Astrocyte (in vitro differentiated cells and primary cell): ENCODE measurements around the gene MTX1. TPM values are rescaled to one million over a fixed set of nuclear protein-coding genes. Genes with fewer than 3 reads are reported as not detected.

Experiments
- DNase-seq: peaks from one replicate; pipeline ENCODE4 v3.0.0-alpha.2; 2010; ENCODE audit warnings: low read depth
- FAIRE-seq: peaks from 2 replicates; lab custom pipeline; 2011; peaks lifted over from hg19 to GRCh38; lab: Jason Lieb, UNC
- H2AFZ ChIP-seq: 2 replicates; pipeline ENCODE4 v1.6.0; 2012; ENCODE audit warnings: low read depth, low read length, inconsistent platforms
- H3K27ac ChIP-seq: 2 replicates; pipeline ENCODE4 v1.5.1; 2011; ENCODE audit warnings: low read depth, low read length, inconsistent platforms
- H3K27me3 ChIP-seq: 2 replicates; pipeline ENCODE4 v1.6.0; 2011; ENCODE audit warnings: low read length, inconsistent platforms; ENCODE audit not compliant: insufficient read depth
- H3K36me3 ChIP-seq: 2 replicates; pipeline ENCODE4 v1.5.1; 2011; ENCODE audit warnings: low read length, inconsistent platforms; ENCODE audit not compliant: insufficient read depth
- H3K4me1 ChIP-seq: 2 replicates; pipeline ENCODE4 v1.5.1; 2011; ENCODE audit warnings: low read length, inconsistent platforms; ENCODE audit not compliant: insufficient read depth
- H3K4me2 ChIP-seq: 2 replicates; pipeline ENCODE4 v1.6.0; 2012; ENCODE audit warnings: low read length, inconsistent platforms
- H3K4me3 ChIP-seq: 2 replicates; pipeline ENCODE4 v1.5.1; 2011; ENCODE audit warnings: low read depth, mild to moderate bottlenecking, low read length, inconsistent platforms; ENCODE audit not compliant: insufficient read depth
- H3K79me2 ChIP-seq: 2 replicates; pipeline ENCODE4 v1.6.0; 2012; ENCODE audit warnings: mild to moderate bottlenecking, low read length, inconsistent platforms; ENCODE audit not compliant: insufficient read depth
- H3K9ac ChIP-seq: 2 replicates; pipeline ENCODE4 v1.6.0; 2012; ENCODE audit warnings: mild to moderate bottlenecking, low read length, inconsistent platforms
- H3K9me3 ChIP-seq: 2 replicates; pipeline ENCODE4 v1.5.1; 2012; ENCODE audit warnings: low read depth, mild to moderate bottlenecking, low read length, inconsistent platforms; ENCODE audit not compliant: insufficient read depth
- H4K20me1 ChIP-seq: 2 replicates; pipeline ENCODE4 v1.6.0; 2012; ENCODE audit warnings: low read length, inconsistent platforms; ENCODE audit not compliant: insufficient read depth
- H3K27ac Mint-ChIP-seq: one replicate; pipeline ENCODE4 v1.8.0; 2021; ENCODE audit warnings: mild to moderate bottlenecking, mixed read lengths; ENCODE audit not compliant: unreplicated experiment
- H3K27me3 Mint-ChIP-seq: one replicate; pipeline ENCODE4 v1.8.0; 2021; ENCODE audit warnings: low read depth, mixed read lengths; ENCODE audit not compliant: unreplicated experiment
- H3K36me3 Mint-ChIP-seq: one replicate; pipeline ENCODE4 v1.8.0; 2021; ENCODE audit warnings: low read depth, mixed read lengths; ENCODE audit not compliant: unreplicated experiment
- H3K4me1 Mint-ChIP-seq: one replicate; pipeline ENCODE4 v1.8.0; 2021; ENCODE audit warnings: low read depth, mixed read lengths; ENCODE audit not compliant: unreplicated experiment
- H3K4me3 Mint-ChIP-seq: one replicate; pipeline ENCODE4 v1.8.0; 2021; ENCODE audit warnings: mild to moderate bottlenecking, moderate library complexity, mixed read lengths; ENCODE audit not compliant: unreplicated experiment
- H3K9me3 Mint-ChIP-seq: one replicate; pipeline ENCODE4 v1.8.0; 2021; ENCODE audit warnings: mild to moderate bottlenecking, mixed read lengths; ENCODE audit not compliant: unreplicated experiment
- CTCF ChIP-seq: IDR thresholded peaks from 2 replicates; pipeline ENCODE4 v1.5.1; 2011; ENCODE audit warnings: low read depth, mild to moderate bottlenecking, inconsistent platforms, low read length, moderate library complexity; ENCODE audit not compliant: insufficient read depth
- EZH2 ChIP-seq: IDR thresholded peaks from 2 replicates; pipeline ENCODE4 v1.6.1; 2012; ENCODE audit warnings: mild to moderate bottlenecking, low read length, inconsistent platforms; ENCODE audit not compliant: insufficient read depth
- total RNA-seq: library from RNA; stranded (reverse); gene quantifications from 2 replicates; pipeline ENCODE4 v1.2.1, GENCODE V29; 2021

MTX1 gene
- total RNA-seq, 1 donor from 2014 or later = 41.8 TPM

GRCh38 chr1:155195201-155196102, 13.0 kb upstream of the MTX1 start:
- peaks cover 30% of the 10 kb centered on the region for H3K4me1 ChIP-seq
- H3K9me3 ChIP-seq = no peaks in the 10 kb centered on the region
- peak overlapping the region; percentile 85 for H3K9ac ChIP-seq
- H4K20me1 ChIP-seq = peaks cover 15% of the 10 kb centered on the region
- peak overlapping the region; percentile 68 for H3K4me3 ChIP-seq
- H3K27ac ChIP-seq = peak overlapping the region; percentile 80
- DNase-seq (no peak), FAIRE-seq (no peak)
- no peaks in the 10 kb centered on the region for H3K27me3 ChIP-seq
- H3K36me3 ChIP-seq = peaks cover 5% of the 10 kb centered on the region
- TF ChIP-seq CTCF (no peak), EZH2 (no peak)
- Mint-ChIP-seq H3K36me3 (peaks cover 20% of the 10 kb centered on the region), H3K9me3 (peaks cover 2% of the 10 kb centered on the region), H3K27ac (peak overlapping the region; percentile 75), H3K4me3 (peak overlapping the region; percentile 87), H3K27me3 (no peaks in the 10 kb centered on the region), H3K4me1 (peaks cover 20% of the 10 kb centered on the region)
- H3K4me2 ChIP-seq = peak overlapping the region; percentile 94
- peaks cover 18% of the 10 kb centered on the region for H3K79me2 ChIP-seq
- H2AFZ ChIP-seq = no peak overlapping the region

- Histone ChIP-seq H3K79me2 (peaks cover 18% of the 10 kb centered on the region), H3K4me1 (peaks cover 30% of the 10 kb centered on the region), H3K4me2 (peak overlapping the region; percentile 94), H3K27me3 (no peaks in the 10 kb centered on the region), H3K4me3 (peak overlapping the region; percentile 68), H3K9ac (peak overlapping the region; percentile 85), H3K27ac (no peak overlapping the region), H3K9me3 (no peaks in the 10 kb centered on the region), H4K20me1 (peaks cover 18% of the 10 kb centered on the region), H2AFZ (no peak overlapping the region), H3K36me3 (peaks cover 5% of the 10 kb centered on the region)
- Mint-ChIP-seq H3K27ac (peak overlapping the region; percentile 72), H3K4me1 (peaks cover 20% of the 10 kb centered on the region), H3K36me3 (peaks cover 23% of the 10 kb centered on the region), H3K9me3 (peaks cover 2% of the 10 kb centered on the region), H3K4me3 (peak overlapping the region; percentile 87), H3K27me3 (no peaks in the 10 kb centered on the region)
- FAIRE-seq (no peak), DNase-seq (no peak)
- no peak for TF ChIP-seq EZH2
- no peak for TF ChIP-seq CTCF
Observed at GRCh38 chr1:155196103-155196892, 12.2 kb upstream of the MTX1 start.
